H1 (cell line): ENCODE data around the gene PITPNM1. TPM values are rescaled to one million over a fixed set of nuclear protein-coding genes. Genes with fewer than 3 reads are reported as not detected.

Experiments
- CTCF ChIA-PET: fragments of 300-600 bp; sonication (Branson Sonifier 250); formaldehyde crosslinking; loops from one replicate; lab custom pipeline; 2021; ENCODE audit not compliant: partially characterized antibody; lab: Charles Lee
- POLR2A ChIA-PET: fragments of 300-600 bp; sonication (Branson Sonifier 250); formaldehyde crosslinking; loops from one replicate; lab custom pipeline; 2021; ENCODE audit warnings: inconsistent platforms; ENCODE audit not compliant: partially characterized antibody; lab: Charles Lee
- DNase-seq, 2 experiments: peaks; one replicate each; pipeline versions ENCODE4 v3.0.0 to v3.0.0-alpha.2; 2010 to 2022; ENCODE audit warnings: low spot score in 2 of 2, low read depth in 1 of 2, mixed read lengths in 1 of 2
- FAIRE-seq: peaks from 2 replicates; lab custom pipeline; 2011; peaks lifted over from hg19 to GRCh38; lab: Jason Lieb, UNC
- H2AFZ ChIP-seq: 2 replicates; pipeline ENCODE4 v1.8.1; 2012; ENCODE audit warnings: low read length, inconsistent platforms
- H2AK5ac ChIP-seq: 2 replicates; pipeline ENCODE4 v1.6.1; 2013; ENCODE audit warnings: low read depth, low read length
- H2BK120ac ChIP-seq: replicated peaks from 2 replicates; pipeline ENCODE3; 2013; ENCODE audit warnings: low read depth, low read length, inconsistent platforms
- H2BK12ac ChIP-seq: 2 replicates; pipeline ENCODE4 v1.6.1; 2013; ENCODE audit warnings: low read depth, low read length
- H2BK15ac ChIP-seq: 2 replicates; pipeline ENCODE4 v1.6.1; 2013; ENCODE audit warnings: low read length
- H2BK20ac ChIP-seq: 2 replicates; pipeline ENCODE4 v1.6.1; 2013; ENCODE audit warnings: low read length
- H2BK5ac ChIP-seq: 2 replicates; pipeline ENCODE4 v1.6.1; 2013; ENCODE audit warnings: low read depth, low read length
- H3K14ac ChIP-seq: 2 replicates; pipeline ENCODE4 v1.6.1; 2013; ENCODE audit warnings: inconsistent platforms; ENCODE audit not compliant: insufficient read length
- H3K18ac ChIP-seq: 2 replicates; pipeline ENCODE4 v1.6.1; 2013; ENCODE audit warnings: low read length; ENCODE audit errors: extremely low read depth
- H3K23ac ChIP-seq: 2 replicates; pipeline ENCODE4 v1.6.1; 2013; ENCODE audit warnings: inconsistent platforms; ENCODE audit not compliant: insufficient read length
- H3K23me2 ChIP-seq: 2 replicates; pipeline ENCODE4 v1.6.1; 2013; ENCODE audit warnings: low read depth, low read length
- H3K27ac ChIP-seq: 2 replicates; pipeline ENCODE4 v1.6.1; 2011; ENCODE audit warnings: low read depth, low read length, inconsistent platforms
- H3K27me3 ChIP-seq, 4 experiments: replicated peaks in 1 of 4; 1 replicate in 1 of 4; 2 replicates in 3 of 4; pipeline versions ENCODE4 v1.6.1 to v1.8.1; 2011 to 2013; ENCODE audit warnings: low read length in 3 of 4, mild to moderate bottlenecking in 3 of 4, inconsistent platforms in 2 of 4, mixed read lengths in 2 of 4, moderate library complexity in 1 of 4; ENCODE audit not compliant: control insufficient read depth in 3 of 4, insufficient read depth in 3 of 4; ENCODE audit errors: extremely low read depth in 1 of 4
- H3K36me3 ChIP-seq, 4 experiments: 2 replicates each; pipeline versions ENCODE4 v1.6.1 to v1.8.1; 2011 to 2013; ENCODE audit warnings: mild to moderate bottlenecking in 4 of 4, low read length in 3 of 4, moderate library complexity in 2 of 4, control low read depth in 1 of 4, inconsistent platforms in 1 of 4; ENCODE audit not compliant: insufficient read depth in 4 of 4, control insufficient read depth in 2 of 4
- H3K4ac ChIP-seq: replicated peaks from 2 replicates; pipeline ENCODE3; 2013; ENCODE audit warnings: low read length, low read depth, mixed read lengths, inconsistent platforms; ENCODE audit not compliant: insufficient read length
- H3K4me1 ChIP-seq, 4 experiments: replicated peaks in 1 of 4; 1 replicate in 1 of 4; 2 replicates in 3 of 4; pipeline versions ENCODE4 v1.6.1 to v1.8.1; 2011 to 2013; ENCODE audit warnings: low read length in 3 of 4, inconsistent platforms in 2 of 4, mixed read lengths in 1 of 4; ENCODE audit not compliant: insufficient read depth in 4 of 4, control insufficient read depth in 3 of 4
- H3K4me2 ChIP-seq, 2 experiments: 2 replicates each; pipeline versions ENCODE4 v1.6.1 to v1.8.1; 2011 to 2013; ENCODE audit warnings: low read depth in 2 of 2, low read length in 2 of 2, control low read depth in 1 of 2, inconsistent platforms in 1 of 2, mild to moderate bottlenecking in 1 of 2; ENCODE audit not compliant: insufficient read depth in 1 of 2
- H3K4me3 ChIP-seq, 4 experiments: fragments of 200-600, 300-600 bp in 1 of 4; sonication (generic), shearing (Covaris generic), sonication (Bioruptor Twin) in 1 of 4; 2 replicates each; pipeline versions ENCODE4 v1.5.1 to v1.8.1; 2011 to 2016; ENCODE audit warnings: low read length in 4 of 4, low read depth in 3 of 4, control low read depth in 2 of 4, inconsistent platforms in 2 of 4, mild to moderate bottlenecking in 2 of 4, mixed read lengths in 1 of 4, moderate library complexity in 1 of 4; ENCODE audit not compliant: insufficient read depth in 2 of 4; ENCODE audit errors: extremely low read depth in 1 of 4
- H3K56ac ChIP-seq: replicated peaks from 2 replicates; pipeline ENCODE3; 2013; ENCODE audit warnings: low read depth, mild to moderate bottlenecking, mixed read lengths, low read length, inconsistent platforms; ENCODE audit not compliant: insufficient read length
- H3K79me1 ChIP-seq: 2 replicates; pipeline ENCODE4 v1.6.1; 2013; ENCODE audit warnings: low read depth, low read length, control low read depth
- H3K79me2 ChIP-seq, 2 experiments: 2 replicates each; pipeline versions ENCODE4 v1.6.1 to v1.8.1; 2012 to 2013; ENCODE audit warnings: low read length in 2 of 2, mild to moderate bottlenecking in 2 of 2, inconsistent platforms in 1 of 2; ENCODE audit not compliant: insufficient read depth in 2 of 2, control insufficient read depth in 1 of 2
- H3K9ac ChIP-seq, 4 experiments: replicated peaks in 1 of 4; 1 replicate in 1 of 4; 2 replicates in 3 of 4; pipeline versions ENCODE4 v1.6.1 to v1.8.1; 2011 to 2013; ENCODE audit warnings: low read depth in 3 of 4, low read length in 3 of 4, control low read depth in 2 of 4, mild to moderate bottlenecking in 2 of 4, moderate library complexity in 2 of 4, inconsistent platforms in 1 of 4; ENCODE audit errors: extremely low read depth in 1 of 4
- H3K9me3 ChIP-seq, 2 experiments: 2 replicates each; pipeline versions ENCODE4 v1.6.1 to v1.8.1; 2012 to 2013; ENCODE audit warnings: mild to moderate bottlenecking in 2 of 2, moderate library complexity in 2 of 2, control low read depth in 1 of 2, inconsistent platforms in 1 of 2, low read depth in 1 of 2, low read length in 1 of 2, mixed read lengths in 1 of 2; ENCODE audit not compliant: insufficient read depth in 2 of 2
- H4K20me1 ChIP-seq, 2 experiments: replicated peaks in 1 of 2; 2 replicates each; pipeline versions ENCODE3 to v1.8.1; 2011 to 2013; ENCODE audit warnings: inconsistent platforms in 2 of 2, low read length in 2 of 2, mild to moderate bottlenecking in 1 of 2; ENCODE audit not compliant: insufficient read depth in 2 of 2, control insufficient read depth in 1 of 2
- H4K5ac ChIP-seq: 2 replicates; pipeline ENCODE4 v1.6.1; 2013; ENCODE audit warnings: low read length, low read depth, mixed read lengths, inconsistent platforms; ENCODE audit not compliant: insufficient read length
- H4K8ac ChIP-seq: 2 replicates; pipeline ENCODE4 v1.8.0; 2013; ENCODE audit warnings: mild to moderate bottlenecking, moderate library complexity, low read length, inconsistent platforms; ENCODE audit not compliant: insufficient read depth; ENCODE audit errors: extremely low read depth
- H4K91ac ChIP-seq: replicated peaks from 2 replicates; pipeline ENCODE3; 2013; ENCODE audit warnings: low read length, mixed read lengths, inconsistent platforms; ENCODE audit not compliant: insufficient read length
- EP300 ChIP-seq, 2 experiments: IDR thresholded peaks; 1 replicate in 1 of 2; 2 replicates in 1 of 2; pipeline ENCODE4 v1.6.1; 2011 to 2012; ENCODE audit warnings: low read depth in 2 of 2, low read length in 2 of 2, mild to moderate bottlenecking in 2 of 2, borderline replicate concordance in 1 of 2, inconsistent platforms in 1 of 2, moderate library complexity in 1 of 2
- RBBP5 ChIP-seq: IDR thresholded peaks from 2 replicates; pipeline ENCODE4 v1.7.1; 2012; ENCODE audit warnings: low read depth, mild to moderate bottlenecking, inconsistent platforms, low read length, moderate library complexity, borderline replicate concordance
- USF2 ChIP-seq: IDR thresholded peaks from 2 replicates; pipeline ENCODE4 v1.6.1; 2011; ENCODE audit warnings: low read length, improper control_type of control experiment
- WGBS, 2 experiments: shearing (Covaris generic) in 1 of 2; methylation state at CpG; one replicate each; pipeline versions ENCODE4 v1.1.6 to v1.1.7; 2013 to 2015; ENCODE audit warnings: low lambda C conversion rate in 2 of 2, mixed read lengths in 2 of 2, inconsistent platforms in 1 of 2, low coverage in 1 of 2, missing lambda C conversion rate in 1 of 2; ENCODE audit not compliant: insufficient replicate concordance in 2 of 2, insufficient coverage in 1 of 2, insufficient read length in 1 of 2; ENCODE audit errors: extremely low coverage in 1 of 2, missing lambda C conversion rate in 1 of 2; 5-methylcytosine and 5-hydroxymethylcytosine counted together
- polyA plus RNA-seq, 7 experiments: library from polyadenylated mRNA; depleted of rRNA in 3 of 7; stranded (reverse) in 5 of 7; unstranded in 2 of 7; fragments of >200 nt in 5 of 7; fragments of 200-250 nt in 2 of 7; gene quantifications; 1 replicate in 5 of 7; 2 replicates in 1 of 7; 4 replicates in 1 of 7; pipeline versions ENCODE4 v1.2.1 to v1.2.3, GENCODE V29; 2011 to 2013; ENCODE audit warnings: missing spikeins in 2 of 7, mixed read lengths in 2 of 7
- total RNA-seq: library from RNA; stranded (reverse); fragmentation: NEBNext Ultra II Directional; extraction: Animal tissue kit (Norgen Biotek cat#: 25700); gene quantifications from 2 replicates; pipeline ENCODE4 v1.2.1, GENCODE V29; 2021

PITPNM1 gene
- total and polyA plus RNA-seq, 2 of the 8 experiments (the other 6 are each of a cell fraction or from before 2014, with no cell fraction given) = 27.2 to 52.7 TPM

GRCh38 chr11:67466962-67467771 is 38.0 kb downstream of the PITPNM1 start:
- FAIRE-seq (no peak), DNase-seq (no peak)
- Histone ChIP-seq H4K5ac (no peak overlapping the region), H3K4me2 (peak overlapping the region; percentile 81 to 86; a peak in 3 of 4 replicates), H3K36me3 (no peaks in the 10 kb centered on the region), H3K4me1 (peaks cover 2 to 14% (median 6%) of the 10 kb centered on the region in 4 experiments; a peak in 6 of 7 replicates), H3K79me2 (peaks cover 0 to 3% of the 10 kb centered on the region in 2 experiments; a peak in 2 of 4 replicates), H2AFZ (no peak overlapping the region), H3K14ac (no peak overlapping the region), H4K20me1 (peaks cover 0 to 3% of the 10 kb centered on the region in 2 experiments), H3K4me3 (peak overlapping the region in 1 of 4 experiments; percentile 90; a peak in 2 of 8 replicates), H3K27me3 (no peaks in the 10 kb centered on the region), H3K27ac (no peak overlapping the region), H2AK5ac (no peak overlapping the region), H4K91ac (no peak overlapping the region), H2BK5ac (no peak overlapping the region), H3K18ac (no peak overlapping the region), H3K79me1 (peaks cover 2% of the 10 kb centered on the region), H3K56ac (no peak overlapping the region), H3K23ac (no peak overlapping the region), H2BK12ac (no peak overlapping the region), H2BK20ac (no peak overlapping the region), H4K8ac (no peak overlapping the region; the same call in 1 of the 2 replicates), H2BK15ac (no peak overlapping the region), H2BK120ac (no peak overlapping the region), H3K4ac (no peak overlapping the region), H3K9me3 (no peaks in the 10 kb centered on the region), H3K23me2 (peaks cover 6% of the 10 kb centered on the region), H3K9ac (no peak overlapping the region)
- 88% methylated on average over 8 of the region's 11 CpGs; no CpG with 5 or more reads in 1 of the 2 experiments for WGBS, 2 experiments
- POLR2A ChIA-PET = interaction anchor here (0.6 to 4.6 kb wide), 18 partner anchors 9 to 295 kb away, joined by 3 to 36 read pairs (median 6); partner anchors contain the start of genes CABP4, CARNS1, CORO1B and GPR152
- CTCF ChIA-PET = interaction anchor here (0.6 to 2.3 kb wide), 12 partner anchors 8 to 297 kb away, joined by 3 to 15 read pairs (median 4); partner anchors contain the start of genes CARNS1, CORO1B and PPP1CA
- TF ChIP-seq RBBP5 (no peak), EP300 (IDR thresholded peaks at IDR 0.05; ENCODE audit: borderline replicate concordance in 1 of 2, low read depth in 2 of 2, low read length in 2 of 2) (no peak), USF2 (no peak)
